LHCN-M2 (cell line): ENCODE results near the gene MYO10. TPM values are rescaled to one million over a fixed set of nuclear protein-coding genes. Genes with fewer than 3 reads are reported as not detected.
A peak's percentile ranks its signal among the peaks of the same experiment; 100 is the strongest.
"Not testable (repeated sequence)": the region's sequence is repeated elsewhere in the genome, so short reads cannot be mapped to it uniquely, and the experiment has no call there.

Experiments used
- DNase-seq: peaks from one replicate; pipeline ENCODE4 v3.0.0-alpha.2; 2012; ENCODE audit warnings: low read depth
- total RNA-seq: library from RNA; depleted of rRNA; stranded (reverse); fragments of >200 nt; gene quantifications from 2 replicates; pipeline ENCODE4 v1.2.3, GENCODE V29; 2014

MYO10 gene
- total RNA-seq, 1 experiment from 2014 or later, result 29.8 TPM

DNA sequence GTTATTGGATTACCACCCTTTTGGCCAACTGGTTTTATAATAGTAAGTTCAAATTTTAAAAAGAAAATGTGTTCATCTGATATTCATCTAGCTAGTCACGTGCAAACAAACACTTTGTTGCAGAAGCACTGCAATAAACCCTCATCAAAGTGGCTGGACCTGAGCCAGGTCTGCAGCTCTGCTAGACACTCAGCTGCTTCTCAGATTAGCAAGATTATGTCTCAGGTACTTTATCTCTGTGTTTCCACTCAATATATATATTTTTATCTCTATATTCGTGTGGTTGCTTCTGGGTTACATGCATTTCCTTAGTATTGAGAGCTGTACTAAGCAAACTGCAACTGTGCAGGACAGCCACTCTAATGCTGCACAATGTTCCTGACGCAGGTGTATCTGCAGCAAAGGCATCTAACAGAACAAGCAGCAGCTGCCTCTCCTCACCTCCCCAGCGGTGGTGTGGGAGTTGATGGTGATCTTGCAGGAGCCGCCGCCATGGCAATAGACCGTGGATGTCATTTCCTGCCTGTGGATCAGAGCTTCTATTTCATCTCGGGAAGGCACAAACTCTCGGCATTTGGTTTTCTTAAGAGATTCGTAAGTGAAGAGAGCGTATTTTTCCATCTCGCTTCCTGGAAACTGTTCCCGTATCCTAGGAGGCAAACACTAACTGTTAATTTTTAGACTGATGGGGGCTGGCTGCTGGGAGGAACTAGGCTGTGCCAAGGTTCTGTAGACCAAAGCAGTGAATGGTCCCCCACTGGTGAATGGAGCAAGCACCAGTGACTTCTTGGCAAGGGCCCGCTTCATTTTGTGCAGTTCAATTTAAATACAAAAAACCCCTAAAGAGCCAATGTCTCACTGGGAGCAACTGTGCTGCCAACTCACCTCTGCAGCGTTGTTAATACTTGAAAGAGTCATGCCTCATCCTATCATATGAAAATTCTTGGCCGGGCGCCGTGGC is 262.6 kb downstream of the MYO10 start:
- DNase-seq, result no peak

DNA sequence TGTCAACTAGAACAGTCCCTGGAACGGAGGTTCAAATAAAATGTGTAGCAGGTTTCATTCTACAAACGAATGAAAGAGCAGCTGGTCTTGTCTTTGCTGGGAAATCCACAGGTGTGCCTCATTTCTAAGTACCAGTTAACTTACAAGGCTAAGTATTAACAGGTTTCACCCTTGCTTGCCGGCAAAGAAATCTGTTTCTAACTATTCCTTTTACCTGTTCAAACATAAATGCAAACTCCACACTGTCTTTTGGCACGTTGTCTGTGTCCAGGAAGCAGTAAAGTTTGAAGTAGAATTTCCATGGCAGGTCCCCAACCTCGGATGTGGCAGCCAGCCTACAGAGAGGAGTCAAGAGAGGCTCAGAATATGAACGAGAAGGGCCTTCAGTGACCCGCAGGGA is 264.9 kb downstream of the MYO10 start:
- DNase-seq, result no peak

DNA sequence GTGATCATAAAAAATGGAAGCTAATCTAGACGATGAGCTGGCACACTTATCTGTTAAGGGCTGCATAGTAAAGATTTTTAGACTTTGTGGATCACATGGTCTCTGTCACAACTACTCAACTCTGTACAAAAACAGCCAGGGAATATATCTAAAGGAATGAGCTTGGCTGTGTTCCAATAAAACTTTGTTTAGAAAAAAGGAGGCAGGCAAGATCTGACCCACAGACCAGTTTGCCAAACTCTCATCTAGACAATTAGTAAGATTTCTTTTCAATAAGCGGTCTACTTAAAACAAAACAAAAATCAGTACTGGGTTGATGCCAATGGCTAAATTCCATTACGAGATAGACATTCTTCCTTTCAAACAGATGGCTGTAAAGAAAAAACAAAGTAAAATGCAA is 266.3 kb downstream of the MYO10 start:
- no peak for DNase-seq

DNA sequence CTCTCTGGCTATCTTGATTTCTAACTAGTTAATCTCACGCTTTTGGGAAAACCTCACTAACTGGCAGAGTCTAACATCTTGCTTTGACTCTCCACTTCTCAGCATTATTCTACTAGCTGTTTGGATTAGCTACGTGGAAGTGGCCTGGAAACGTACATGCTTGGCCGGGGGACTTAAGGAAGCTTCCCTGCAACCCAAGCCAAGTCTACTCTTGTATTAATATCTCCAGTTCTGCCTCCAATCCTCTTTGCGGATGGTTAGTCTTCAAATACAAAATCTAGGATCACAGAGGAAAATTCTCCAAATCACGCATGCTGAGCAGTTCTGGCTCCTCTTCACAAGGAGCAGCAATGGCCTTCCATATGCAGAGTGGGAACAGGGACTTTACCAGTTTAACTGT is 267.5 kb downstream of the MYO10 start:
- no peak for DNase-seq

DNA sequence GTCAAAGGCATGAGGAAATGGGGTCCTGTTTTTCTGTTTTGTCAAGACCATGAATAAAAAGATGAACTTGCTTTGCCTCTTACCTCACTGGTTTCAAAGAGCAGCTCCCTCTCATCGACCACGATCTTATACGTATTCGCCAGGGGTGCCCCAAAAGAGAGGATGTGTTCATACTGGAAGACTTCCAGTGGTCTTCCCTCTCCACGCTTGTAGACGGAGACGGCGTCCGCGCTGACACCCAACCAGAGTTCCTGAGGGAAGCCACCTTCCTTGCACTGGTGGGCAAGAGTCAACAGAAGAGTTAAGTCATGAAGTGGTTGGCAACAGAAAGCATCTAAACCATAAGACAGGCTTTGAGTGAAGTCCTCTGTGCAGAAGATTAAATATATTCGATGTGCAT is 267.9 kb downstream of the MYO10 start:
- no peak for DNase-seq

DNA sequence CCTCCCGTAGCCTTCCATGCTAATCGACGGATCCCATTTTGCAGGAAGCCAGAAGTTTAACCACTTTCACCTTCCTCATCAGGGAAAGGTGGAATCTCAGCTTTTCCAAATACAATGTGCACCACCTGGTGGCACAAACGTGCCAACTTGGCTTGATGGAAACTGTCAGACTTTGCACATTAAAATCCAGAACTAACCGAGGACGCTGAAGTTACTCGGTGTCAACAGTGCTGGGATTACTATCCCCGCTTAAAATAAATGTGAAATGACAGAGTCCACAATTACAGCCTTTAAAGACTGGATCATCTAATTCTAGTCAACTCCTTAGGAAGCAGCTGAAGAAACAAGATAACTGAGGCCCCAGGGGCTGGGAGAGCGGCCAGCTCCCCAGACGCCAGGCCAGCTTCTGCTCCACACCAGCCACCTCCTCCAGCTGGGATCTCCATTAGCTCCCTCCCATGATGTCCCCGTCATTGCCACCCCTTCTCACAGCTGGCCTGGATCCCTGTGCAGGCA is 269.1 kb downstream of the MYO10 start:
- DNase-seq, result no peak

DNA sequence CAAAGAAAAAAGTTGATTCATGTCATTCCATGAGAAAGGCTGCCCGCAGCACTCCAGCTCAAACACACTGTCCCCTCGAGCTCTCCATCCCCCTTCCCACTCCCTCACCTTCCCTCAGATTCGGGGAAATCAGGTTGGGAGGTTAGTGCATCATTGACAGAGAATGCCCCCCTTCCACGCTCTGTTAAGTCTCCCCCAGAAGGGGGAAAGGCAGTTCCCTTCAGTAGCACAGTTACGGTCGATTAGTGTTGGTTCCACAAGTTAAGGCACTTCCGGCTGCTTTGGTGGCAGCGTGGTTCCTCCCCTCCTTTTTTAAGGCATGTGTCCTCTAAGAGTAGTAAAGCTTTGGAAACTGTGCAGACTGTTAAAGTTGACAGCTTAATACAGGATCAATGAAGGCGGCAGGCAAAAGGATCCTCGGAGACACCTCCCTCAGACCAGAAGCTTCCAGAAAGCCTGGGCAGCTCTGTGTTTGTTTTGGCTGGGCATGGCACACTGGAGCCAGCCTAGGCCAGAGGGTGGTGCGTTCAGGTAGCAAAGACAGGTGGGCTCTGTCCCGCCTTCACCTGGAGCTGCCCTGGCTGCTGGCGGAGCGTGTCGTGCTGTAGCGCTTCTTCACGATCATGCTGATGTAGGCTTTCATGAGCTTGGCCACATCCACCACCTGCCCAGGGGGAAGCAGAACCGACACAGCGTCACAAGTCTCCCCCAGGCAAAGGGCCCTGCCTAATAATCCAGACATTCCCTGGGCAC is 269.8 kb downstream of the MYO10 start:
- no peak for DNase-seq

DNA sequence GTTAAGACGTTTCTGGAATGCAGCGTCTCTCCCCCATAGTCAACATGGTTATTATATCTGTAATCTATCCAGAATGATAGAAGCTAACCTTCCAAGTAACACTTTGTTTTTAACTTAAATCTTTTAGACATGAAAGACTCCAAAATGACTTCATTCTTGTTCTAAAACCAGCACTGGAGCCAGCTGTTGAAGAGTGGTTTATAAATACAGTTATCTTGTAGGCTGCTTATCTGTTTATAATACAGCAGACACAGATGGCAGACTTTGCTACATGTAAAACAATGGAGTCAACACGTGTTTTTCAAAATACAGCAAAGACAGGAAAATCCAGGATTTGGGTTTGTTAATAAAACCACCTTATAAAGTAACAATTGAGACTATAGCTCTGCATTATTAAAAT is 270.5 kb downstream of the MYO10 start:
- no peak for DNase-seq

DNA sequence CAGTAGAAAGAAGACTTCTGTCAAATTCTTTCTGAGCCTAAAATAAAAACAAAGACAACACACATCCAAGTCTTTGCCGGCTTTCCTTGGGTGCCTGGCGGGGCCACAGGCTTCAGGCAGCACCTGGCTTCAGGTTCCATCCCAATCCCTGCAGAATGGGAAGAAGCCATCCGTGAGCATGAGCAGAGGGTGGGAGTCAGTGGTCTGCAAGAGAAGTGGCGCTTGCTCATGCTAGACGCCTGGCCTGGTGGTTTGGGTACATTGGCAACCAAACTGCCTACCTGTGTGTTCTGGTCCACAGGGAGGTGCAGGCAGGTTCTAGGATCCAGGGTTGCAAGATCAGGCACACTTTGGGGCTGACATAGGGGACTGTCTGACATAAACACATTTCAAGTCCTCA is 271.7 kb downstream of the MYO10 start:
- no peak for DNase-seq

DNA sequence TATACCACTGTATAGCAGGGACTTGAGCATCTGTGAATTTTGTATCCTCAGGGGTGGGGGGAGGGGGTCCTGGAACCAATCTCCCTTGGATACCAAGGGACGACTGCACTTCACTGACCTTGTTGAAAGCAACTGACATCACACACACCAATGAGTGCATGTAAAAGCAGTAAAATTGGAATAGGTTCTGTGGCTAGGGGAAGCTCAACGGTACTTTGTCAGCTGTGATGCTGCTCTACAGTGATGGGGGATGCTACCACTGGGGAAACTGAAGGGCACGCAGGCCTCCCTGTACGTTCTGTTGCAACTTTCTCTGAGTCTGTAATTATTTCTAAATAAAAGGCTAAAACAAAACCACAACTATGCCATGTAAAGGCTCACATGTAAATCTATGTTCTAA is 272.2 kb downstream of the MYO10 start:
- no peak for DNase-seq

DNA sequence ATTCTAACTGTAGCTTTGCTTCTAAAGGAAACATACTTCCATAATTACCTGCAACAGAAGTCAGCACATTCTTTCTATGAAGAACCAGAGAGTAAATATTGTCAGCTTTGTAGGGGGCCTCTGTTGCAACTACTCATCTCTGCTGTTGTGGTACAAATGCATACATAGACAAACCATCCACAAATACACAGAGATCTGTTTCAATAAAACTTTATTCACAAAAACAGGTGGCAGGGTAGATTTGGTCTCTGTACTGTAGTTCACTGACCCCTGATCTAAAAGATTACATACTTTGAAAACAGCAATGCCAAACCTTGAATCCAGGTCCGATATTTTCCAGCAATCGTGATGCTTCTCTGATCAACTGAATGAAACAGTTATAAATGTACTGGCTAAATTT is 274.4 kb downstream of the MYO10 start:
- no peak for DNase-seq

DNA sequence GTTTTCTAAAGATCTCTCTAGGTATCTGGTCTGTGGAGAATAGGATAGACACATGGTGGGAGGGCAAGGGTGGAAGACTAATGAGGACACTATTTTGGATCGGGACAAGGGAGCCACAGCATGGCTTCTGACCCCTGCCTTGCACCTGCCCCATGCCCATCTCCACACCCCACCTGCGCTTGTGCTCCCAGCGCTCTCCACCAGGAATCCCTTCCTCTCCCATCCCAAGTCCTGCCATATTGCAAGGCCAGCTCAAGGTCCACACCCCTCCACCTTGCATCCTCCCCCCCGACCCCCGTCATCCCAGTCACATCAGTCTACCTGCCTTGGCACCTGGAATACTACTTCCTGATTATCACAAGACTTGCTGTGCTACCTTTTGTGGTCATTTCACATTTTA is 275.1 kb downstream of the MYO10 start:
- DNase-seq, result no peak

DNA sequence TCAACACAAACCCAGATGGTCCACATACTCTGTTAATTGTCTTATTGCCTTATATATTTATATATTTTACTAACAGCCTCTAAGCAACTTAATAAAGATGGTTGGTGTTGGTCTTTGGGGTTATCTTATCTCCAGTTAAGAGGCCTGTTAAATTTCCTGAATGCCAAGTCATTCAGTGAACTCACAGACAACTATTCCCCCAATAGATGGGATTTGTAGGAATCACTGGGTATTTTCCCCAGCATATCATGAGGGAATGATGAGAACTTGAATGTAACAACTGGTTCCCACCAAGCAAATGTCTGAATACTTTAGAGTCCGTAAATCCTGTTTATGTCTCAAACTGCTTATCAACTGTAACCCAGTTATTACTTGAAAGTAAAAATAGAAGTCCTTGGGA is 276.6 kb downstream of the MYO10 start:
- DNase-seq, result no peak

DNA sequence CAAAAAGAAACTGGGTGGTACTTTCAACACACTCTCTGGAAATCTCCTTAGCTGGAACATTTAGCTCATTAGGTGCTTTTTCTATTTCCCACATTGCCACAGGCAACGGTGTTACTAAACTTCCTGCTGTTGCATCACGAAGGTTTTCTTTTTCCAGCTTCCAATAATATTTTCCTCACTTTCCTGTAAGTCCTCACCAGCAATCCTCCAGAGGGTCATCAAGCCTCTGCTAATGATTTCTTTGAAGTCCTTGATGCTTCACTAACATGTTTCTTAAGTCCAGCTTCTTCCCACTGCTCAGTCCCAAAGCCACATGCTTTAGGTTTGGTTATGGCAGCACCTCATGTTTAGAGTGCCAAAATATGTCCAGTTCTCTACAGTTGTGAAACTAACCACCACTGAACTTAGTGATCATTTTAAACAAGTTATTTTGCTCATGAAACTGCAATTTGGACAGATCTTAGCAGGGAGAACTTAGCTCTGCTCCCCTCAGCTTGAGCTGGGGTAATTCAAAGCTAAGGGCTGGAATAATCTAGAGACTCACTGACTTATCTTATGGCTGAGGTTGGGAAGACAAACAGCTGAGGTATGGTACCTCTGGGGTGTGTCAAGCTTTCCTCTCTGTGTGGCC is 279.4 kb downstream of the MYO10 start:
- peak; percentile 28 for DNase-seq

DNA sequence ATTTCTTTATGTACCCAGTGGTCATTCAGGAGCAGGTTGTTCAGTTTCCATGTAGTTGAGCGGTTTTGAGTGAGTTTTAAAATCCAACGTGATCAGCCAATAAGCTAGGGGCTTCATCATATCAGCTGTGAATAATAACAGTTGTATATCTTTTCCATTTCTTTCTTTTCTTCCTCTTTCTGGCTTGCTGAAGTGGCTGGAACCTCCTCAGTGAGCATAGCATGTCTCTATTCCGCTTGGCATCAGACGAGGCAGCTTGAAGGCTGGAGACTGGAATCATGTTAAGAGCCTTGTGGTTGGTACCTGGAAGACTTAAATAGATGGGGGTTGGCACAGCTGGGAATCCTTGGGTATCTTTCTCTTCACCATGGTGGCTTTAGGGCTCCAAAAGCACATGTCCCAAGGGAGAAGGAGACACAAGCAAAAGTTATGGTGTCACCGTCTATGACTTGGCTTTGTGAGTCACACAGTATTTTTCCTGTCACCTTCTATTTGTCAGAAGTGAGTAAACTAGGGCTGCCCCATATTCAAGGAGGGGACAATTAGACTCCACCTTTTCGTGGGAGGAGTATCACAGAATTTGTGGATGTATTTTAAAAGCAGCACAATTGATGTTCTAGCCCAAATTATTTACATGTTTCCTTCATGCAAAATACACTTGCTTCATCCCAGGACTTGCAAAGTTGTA is 281.3 kb downstream of the MYO10 start:
- DNase-seq, result no peak

DNA sequence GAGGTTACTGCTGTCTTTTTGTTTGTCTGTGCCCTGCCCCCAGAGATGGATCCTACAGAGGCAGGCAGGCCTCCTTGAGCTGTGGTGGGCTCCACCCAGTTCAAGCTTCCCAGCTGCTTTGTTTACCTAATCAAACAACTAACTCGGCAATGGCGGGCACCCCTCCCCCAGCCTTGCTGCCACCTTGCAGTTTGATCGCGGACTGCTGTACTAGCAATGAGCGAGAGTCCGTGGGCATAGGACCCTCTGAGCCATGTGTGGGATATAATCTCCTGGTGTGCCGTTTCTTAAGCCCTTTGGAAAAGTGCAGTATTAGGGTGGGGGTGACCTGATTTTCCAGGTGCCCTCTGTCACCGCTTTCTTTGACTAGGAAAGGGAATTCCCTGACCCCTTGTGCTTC is 287.3 kb downstream of the MYO10 start:
- DNase-seq, result not testable (repeated sequence)

DNA sequence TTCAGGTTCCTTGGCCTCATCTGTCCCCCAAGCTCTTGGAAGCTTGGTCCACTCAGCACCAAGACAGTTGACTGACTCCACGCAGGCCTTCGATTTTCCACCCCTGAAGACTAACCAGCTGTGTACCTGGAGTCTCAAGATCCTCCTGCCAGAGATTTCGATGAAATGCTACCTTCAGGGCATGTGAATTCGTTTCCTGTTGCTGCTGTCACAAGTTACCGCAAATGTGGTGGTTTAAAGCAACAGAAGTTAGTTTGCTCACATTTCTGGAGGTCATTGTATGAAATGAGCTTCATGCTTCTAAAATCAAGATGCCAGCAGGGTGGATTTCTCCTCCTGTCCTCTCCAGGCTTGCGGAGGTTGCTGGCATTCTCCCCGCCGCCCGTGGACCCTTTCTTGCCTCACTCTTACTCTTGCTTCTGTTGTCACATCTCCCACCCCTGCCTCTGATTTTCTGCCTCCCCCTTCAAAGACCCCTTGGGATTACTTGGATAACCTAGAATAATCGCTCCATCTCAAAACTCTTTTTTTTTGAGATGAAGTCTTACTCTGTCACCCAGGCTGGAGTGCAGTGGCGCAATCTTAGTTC is 291.7 kb downstream of the MYO10 start:
- DNase-seq, result no peak

DNA sequence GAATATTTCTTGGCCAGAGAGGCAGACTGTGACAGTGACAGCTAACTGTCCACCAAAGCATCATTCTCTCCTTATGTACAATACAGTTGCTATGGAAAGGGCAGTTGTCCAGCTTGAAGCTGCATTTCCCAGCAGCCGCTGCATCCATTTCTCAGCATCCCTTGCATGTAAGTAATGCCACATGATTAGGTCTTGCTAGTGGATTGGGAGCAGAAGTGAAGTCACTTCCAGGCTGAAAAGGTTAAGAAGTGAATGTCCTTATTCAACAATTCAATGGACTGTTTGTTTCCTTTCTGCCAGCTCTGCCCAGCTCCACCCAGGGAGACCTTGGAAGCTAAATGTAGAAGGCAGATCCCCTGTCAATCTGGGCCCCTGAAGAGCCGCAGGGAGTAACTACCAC is 293.2 kb downstream of the MYO10 start:
- no peak for DNase-seq

DNA sequence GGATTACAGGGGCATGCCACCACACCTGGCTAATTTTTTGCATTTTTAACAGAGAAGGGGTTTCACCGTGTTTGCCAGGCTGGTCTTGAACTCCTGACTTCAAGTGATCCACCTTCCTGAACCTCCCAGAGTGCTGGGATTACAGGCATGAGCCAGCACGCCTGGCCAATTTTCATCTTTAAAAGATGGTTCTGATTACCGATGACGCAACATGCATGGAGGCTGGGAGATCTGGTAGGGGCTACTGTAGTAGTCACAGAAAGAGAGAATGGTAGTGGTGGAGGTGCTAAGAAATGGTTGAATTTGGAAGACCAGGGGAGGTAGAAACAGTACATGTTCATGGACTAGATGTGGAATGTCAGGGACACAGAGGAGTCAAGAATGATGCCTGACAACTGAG is 296.9 kb downstream of the MYO10 start:
- no peak for DNase-seq

DNA sequence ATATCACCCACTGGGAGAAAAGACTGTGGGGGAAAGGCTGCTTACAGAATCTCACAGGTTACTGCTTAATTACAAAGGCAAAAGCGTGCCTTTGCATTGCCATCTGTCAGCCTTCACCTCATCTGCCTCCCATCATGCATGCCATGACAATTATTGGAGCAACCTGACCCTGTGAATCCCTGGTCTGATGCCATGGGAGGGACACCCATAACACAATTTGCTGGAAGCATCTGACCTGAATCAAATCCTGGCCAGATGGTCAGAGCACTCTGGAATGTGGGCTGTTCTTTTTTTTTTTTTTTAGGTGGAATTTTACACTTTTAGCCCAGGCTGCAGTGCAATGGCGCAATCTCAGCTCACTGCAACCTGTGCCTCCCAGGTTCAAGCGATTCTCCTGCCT is 307.7 kb downstream of the MYO10 start:
- DNase-seq, result peak; percentile 5

DNA sequence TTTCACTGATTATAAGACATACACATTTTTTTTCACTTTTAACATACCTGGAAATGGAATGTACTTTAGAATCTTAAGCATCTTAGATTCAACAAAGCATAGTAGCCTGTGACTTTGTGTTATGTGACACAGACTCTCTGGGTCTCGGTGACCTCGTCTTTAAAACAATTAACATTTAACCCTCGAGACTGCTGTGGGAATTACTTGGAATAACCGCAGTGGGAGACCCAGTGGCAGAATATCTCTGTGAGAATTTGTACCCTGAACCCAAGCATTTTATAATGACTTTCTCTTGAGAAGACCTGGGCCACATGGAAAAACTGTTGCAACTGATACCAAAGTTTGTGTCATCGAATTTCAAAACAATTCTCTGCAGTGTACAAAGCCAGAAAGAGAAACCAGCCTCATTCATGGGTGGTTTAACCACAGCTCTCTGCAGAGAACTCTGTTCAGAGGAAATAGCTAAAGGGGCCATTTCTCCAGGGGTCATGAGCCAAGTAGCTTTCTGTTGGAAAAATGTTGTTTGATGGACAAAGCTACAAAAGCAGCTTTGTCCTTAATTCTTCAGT is 309.3 kb downstream of the MYO10 start:
- DNase-seq, result peak; percentile 26
